ENCODE data around the gene PLA2G3. TPM values are rescaled to one million over a fixed set of nuclear protein-coding genes. Genes with fewer than 3 reads are reported as not detected.
"Not testable (repeated sequence)": the region's sequence is repeated elsewhere in the genome, so short reads cannot be mapped to it uniquely, and the experiment has no call there.

Gene PLA2G3
- total and polyA plus RNA-seq, 5 donors from 2014 or later = not detected

- Mint-ChIP-seq H3K36me3 (no peaks in the 10 kb centered on the region), H3K4me1 (peaks cover 0 to 7% (median 1%) of the 10 kb centered on the region in 4 donors), H3K27ac (no peak overlapping the region), H3K4me3 (no peak overlapping the region), H3K9me3 (no peaks in the 10 kb centered on the region), H3K27me3 (peaks cover 10% of the 10 kb centered on the region)
- no peaks in the 10 kb centered on the region for H3K4me1 ChIP-seq (ENCODE audit: control insufficient read depth, insufficient read depth, low read length, poor library complexity, severe bottlenecking)
- DNase-seq (no peak), ATAC-seq (ENCODE audit: low read depth in 2 of 2) (no peak)
- H3K9me3 ChIP-seq (ENCODE audit: control insufficient read depth in 2 of 2, low read length in 2 of 2) = no peaks in the 10 kb centered on the region
- no peak overlapping the region for H3K4me3 ChIP-seq (ENCODE audit: low read depth, low read length)
- no peak overlapping the region for H3K27ac ChIP-seq (ENCODE audit: insufficient read depth, low read length, poor library complexity, severe bottlenecking)
- no peaks in the 10 kb centered on the region for H3K36me3 ChIP-seq (ENCODE audit: control insufficient read depth, insufficient read depth, low read length)
- no peaks in the 10 kb centered on the region for H3K27me3 ChIP-seq (ENCODE audit: control insufficient read depth, insufficient read depth, low read length)
Measured at GRCh38 chr22:31122196-31122531, 18.1 kb downstream of the PLA2G3 start.

DNA sequence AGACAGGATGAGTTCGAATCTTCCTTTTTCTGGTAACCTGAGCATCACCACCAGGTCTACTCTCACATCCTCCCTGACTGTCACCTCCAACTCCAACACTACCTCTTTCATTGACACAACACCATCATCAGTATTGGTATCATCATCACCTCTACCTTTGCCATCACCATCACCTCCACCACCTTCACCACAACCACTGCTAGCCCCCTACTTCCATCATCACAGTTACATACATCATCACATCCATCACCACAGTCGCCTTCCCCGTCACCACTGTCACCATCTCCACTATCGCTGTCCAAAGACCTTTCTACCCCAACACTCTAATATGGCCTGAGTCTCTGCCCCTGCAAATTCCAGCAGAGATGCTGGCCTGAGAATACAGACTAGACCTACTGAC lies 18.9 kb downstream of the PLA2G3 start:
- no peak overlapping the region for H3K4me3 Mint-ChIP-seq
- peaks cover 10% of the 10 kb centered on the region for H3K27me3 Mint-ChIP-seq
- Histone ChIP-seq H3K4me3 (ENCODE audit: low read depth, low read length) (no peak overlapping the region), H3K9me3 (ENCODE audit: control insufficient read depth in 2 of 2, low read length in 2 of 2) (no peaks in the 10 kb centered on the region), H3K36me3 (ENCODE audit: control insufficient read depth, insufficient read depth, low read length) (no peaks in the 10 kb centered on the region), H3K27ac (ENCODE audit: insufficient read depth, low read length, poor library complexity, severe bottlenecking) (no peak overlapping the region), H3K4me1 (ENCODE audit: control insufficient read depth, insufficient read depth, low read length, poor library complexity, severe bottlenecking) (no peaks in the 10 kb centered on the region), H3K27me3 (ENCODE audit: control insufficient read depth, insufficient read depth, low read length) (no peaks in the 10 kb centered on the region)
- H3K4me1 Mint-ChIP-seq = peaks cover 0 to 7% (median 1%) of the 10 kb centered on the region in 4 donors
- peak overlapping the region in 1 of 3 donors; percentile 32 for H3K27ac Mint-ChIP-seq
- no peaks in the 10 kb centered on the region for H3K36me3 Mint-ChIP-seq
- DNase-seq (no peak), ATAC-seq (ENCODE audit: low read depth in 2 of 2) (no peak)
- no peaks in the 10 kb centered on the region for H3K9me3 Mint-ChIP-seq

- Mint-ChIP-seq H3K4me3 (no peak overlapping the region), H3K36me3 (no peaks in the 10 kb centered on the region), H3K9me3 (no peaks in the 10 kb centered on the region), H3K27me3 (peaks cover 10% of the 10 kb centered on the region), H3K27ac (peak overlapping the region in 1 of 3 donors; percentile 48), H3K4me1 (peaks cover 0 to 7% (median 1%) of the 10 kb centered on the region in 4 donors)
- no peaks in the 10 kb centered on the region for H3K36me3 ChIP-seq (ENCODE audit: control insufficient read depth, insufficient read depth, low read length)
- DNase-seq = no peak
- no peak for ATAC-seq (ENCODE audit: low read depth in 2 of 2)
- no peaks in the 10 kb centered on the region for H3K9me3 ChIP-seq (ENCODE audit: control insufficient read depth in 2 of 2, low read length in 2 of 2)
- H3K27ac ChIP-seq (ENCODE audit: insufficient read depth, low read length, poor library complexity, severe bottlenecking) = no peak overlapping the region
- no peaks in the 10 kb centered on the region for H3K4me1 ChIP-seq (ENCODE audit: control insufficient read depth, insufficient read depth, low read length, poor library complexity, severe bottlenecking)
- H3K27me3 ChIP-seq (ENCODE audit: control insufficient read depth, insufficient read depth, low read length) = no peaks in the 10 kb centered on the region
- H3K4me3 ChIP-seq (ENCODE audit: low read depth, low read length) = no peak overlapping the region
Measured at GRCh38 chr22:31120642-31121041, 19.7 kb downstream of the PLA2G3 start.

DNA sequence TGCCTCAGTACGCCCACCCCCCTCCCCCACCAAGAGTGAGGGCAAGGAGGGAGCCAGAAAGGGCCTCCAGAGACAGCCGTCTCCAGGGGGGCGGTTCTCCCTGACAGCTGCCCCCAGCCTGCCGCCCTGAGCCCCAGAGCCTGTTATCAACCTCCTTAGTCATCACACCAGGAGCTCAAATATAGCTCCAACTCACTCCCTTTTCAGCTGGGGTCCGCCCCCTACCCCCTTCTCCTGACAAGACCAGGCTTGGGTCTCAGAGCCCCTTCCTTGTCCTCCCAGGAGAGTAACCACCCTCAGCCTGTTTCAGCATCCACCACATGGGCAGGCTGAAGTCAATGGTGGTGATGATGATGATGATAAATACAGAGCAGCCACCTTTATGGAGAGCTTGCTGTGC lies 20.1 kb downstream of the PLA2G3 start:
- Histone ChIP-seq H3K27ac (ENCODE audit: insufficient read depth, low read length, poor library complexity, severe bottlenecking) (no peak overlapping the region), H3K36me3 (ENCODE audit: control insufficient read depth, insufficient read depth, low read length) (no peaks in the 10 kb centered on the region), H3K9me3 (ENCODE audit: control insufficient read depth in 2 of 2, low read length in 2 of 2) (no peaks in the 10 kb centered on the region), H3K4me3 (ENCODE audit: low read depth, low read length) (no peak overlapping the region), H3K27me3 (ENCODE audit: control insufficient read depth, insufficient read depth, low read length) (no peaks in the 10 kb centered on the region), H3K4me1 (ENCODE audit: control insufficient read depth, insufficient read depth, low read length, poor library complexity, severe bottlenecking) (no peaks in the 10 kb centered on the region)
- H3K9me3 Mint-ChIP-seq = no peaks in the 10 kb centered on the region
- H3K36me3 Mint-ChIP-seq = no peaks in the 10 kb centered on the region
- H3K4me1 Mint-ChIP-seq = peaks cover 0 to 7% (median 1%) of the 10 kb centered on the region in 4 donors
- H3K27ac Mint-ChIP-seq = peak overlapping the region in 2 of 3 donors; percentile 27 to 48
- ATAC-seq (ENCODE audit: low read depth in 2 of 2) = no peak
- H3K4me3 Mint-ChIP-seq = no peak overlapping the region
- DNase-seq = no peak
- H3K27me3 Mint-ChIP-seq = peaks cover 10% of the 10 kb centered on the region

DNA sequence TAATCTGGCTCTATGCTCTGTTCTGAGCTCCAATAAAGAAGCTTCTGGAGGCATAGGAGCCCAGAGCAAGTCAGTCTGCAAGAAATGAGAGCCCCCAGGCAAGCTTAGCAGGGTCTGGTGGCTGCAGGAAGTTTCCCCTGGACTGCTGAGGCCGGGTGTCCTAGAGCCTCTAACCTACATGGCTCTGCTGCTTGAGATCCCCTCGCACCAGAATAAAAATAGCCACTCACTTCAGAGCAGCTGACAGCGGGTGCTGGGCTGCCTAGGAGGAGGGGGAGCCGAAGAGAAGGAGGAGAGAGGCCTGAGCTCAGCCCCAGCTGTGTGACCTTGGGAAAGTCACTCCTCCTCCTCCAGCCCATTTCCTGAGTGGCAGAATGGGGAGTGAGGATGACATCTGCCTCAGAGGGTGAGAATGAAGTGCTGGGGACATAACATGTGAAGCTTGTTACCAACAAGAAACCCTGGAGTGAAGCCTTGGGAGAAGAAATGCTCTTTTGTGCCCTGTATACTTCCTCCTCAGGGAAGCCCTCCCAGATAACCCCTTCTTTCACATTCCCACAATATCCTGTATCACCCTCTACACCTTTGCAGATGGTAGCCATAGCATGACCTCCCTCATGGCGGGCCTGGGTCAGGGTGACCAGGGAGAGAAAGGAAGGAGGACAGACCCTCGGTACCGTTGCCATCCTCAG lies 21.1 kb downstream of the PLA2G3 start:
- H3K4me1 Mint-ChIP-seq = peaks cover 0 to 7% (median 1%) of the 10 kb centered on the region in 4 donors
- ATAC-seq (ENCODE audit: low read depth in 2 of 2) (no peak), DNase-seq (no peak)
- no peaks in the 10 kb centered on the region for H3K9me3 ChIP-seq (ENCODE audit: control insufficient read depth in 2 of 2, low read length in 2 of 2)
- no peaks in the 10 kb centered on the region for H3K36me3 ChIP-seq (ENCODE audit: control insufficient read depth, insufficient read depth, low read length)
- H3K27ac ChIP-seq (ENCODE audit: insufficient read depth, low read length, poor library complexity, severe bottlenecking) = no peak overlapping the region
- H3K4me3 Mint-ChIP-seq = no peak overlapping the region
- no peak overlapping the region for H3K27ac Mint-ChIP-seq
- H3K4me1 ChIP-seq (ENCODE audit: control insufficient read depth, insufficient read depth, low read length, poor library complexity, severe bottlenecking) = no peaks in the 10 kb centered on the region
- H3K27me3 ChIP-seq (ENCODE audit: control insufficient read depth, insufficient read depth, low read length) = no peaks in the 10 kb centered on the region
- H3K27me3 Mint-ChIP-seq = peaks cover 10% of the 10 kb centered on the region
- H3K4me3 ChIP-seq (ENCODE audit: low read depth, low read length) = no peak overlapping the region
- H3K9me3 Mint-ChIP-seq = no peaks in the 10 kb centered on the region
- no peaks in the 10 kb centered on the region for H3K36me3 Mint-ChIP-seq

GRCh38 chr22:31118046-31118820 lies 22.1 kb downstream of the PLA2G3 start:
- DNase-seq (no peak), ATAC-seq (ENCODE audit: low read depth in 2 of 2) (no peak)
- Mint-ChIP-seq H3K4me1 (peaks cover 0 to 7% (median 1%) of the 10 kb centered on the region in 4 donors), H3K27ac (peak overlapping the region in 1 of 3 donors; percentile 8), H3K36me3 (no peaks in the 10 kb centered on the region), H3K27me3 (peaks cover 6% of the 10 kb centered on the region), H3K9me3 (no peaks in the 10 kb centered on the region), H3K4me3 (no peak overlapping the region)
- no peaks in the 10 kb centered on the region for H3K36me3 ChIP-seq (ENCODE audit: control insufficient read depth, insufficient read depth, low read length)
- no peaks in the 10 kb centered on the region for H3K9me3 ChIP-seq (ENCODE audit: control insufficient read depth in 2 of 2, low read length in 2 of 2)
- no peaks in the 10 kb centered on the region for H3K27me3 ChIP-seq (ENCODE audit: control insufficient read depth, insufficient read depth, low read length)
- H3K4me3 ChIP-seq (ENCODE audit: low read depth, low read length) = no peak overlapping the region
- no peak overlapping the region for H3K27ac ChIP-seq (ENCODE audit: insufficient read depth, low read length, poor library complexity, severe bottlenecking)
- no peaks in the 10 kb centered on the region for H3K4me1 ChIP-seq (ENCODE audit: control insufficient read depth, insufficient read depth, low read length, poor library complexity, severe bottlenecking)

- H3K9me3 ChIP-seq (ENCODE audit: control insufficient read depth in 2 of 2, low read length in 2 of 2); H3K27ac ChIP-seq (ENCODE audit: insufficient read depth, low read length, poor library complexity, severe bottlenecking); H3K27me3 Mint-ChIP-seq; H3K27me3 ChIP-seq (ENCODE audit: control insufficient read depth, insufficient read depth, low read length); H3K27ac Mint-ChIP-seq; H3K4me1 ChIP-seq (ENCODE audit: control insufficient read depth, insufficient read depth, low read length, poor library complexity, severe bottlenecking); H3K4me3 Mint-ChIP-seq; H3K36me3 ChIP-seq (ENCODE audit: control insufficient read depth, insufficient read depth, low read length); H3K9me3 Mint-ChIP-seq; H3K36me3 Mint-ChIP-seq; ATAC-seq (ENCODE audit: low read depth in 2 of 2); DNase-seq; H3K4me3 ChIP-seq (ENCODE audit: low read depth, low read length): not testable (repeated sequence)
- H3K4me1 Mint-ChIP-seq = peaks cover 0 to 10% (median 3%) of the 10 kb centered on the region in 4 donors
Measured at GRCh38 chr22:31112547-31113091, 27.7 kb downstream of the PLA2G3 start.

Measured in CD4-positive, CD25-positive, alpha-beta regulatory T cell (primary cell).